Esophagus muscularis mucosa (tissue), 3 donors: Measurements from ENCODE around the gene DAPK1.

Source experiments
- POLR2A ChIP-seq: fragments of 450-650 bp; IDR thresholded peaks from one replicate; pipeline ENCODE4 v1.6.1; 2017; ENCODE audit warnings: antibody characterized with exemption, moderate library complexity, mild to moderate bottlenecking, low read depth
- TF ChIP-seq, protein P1 (sequence below), 3 experiments: fragments of 200-600 bp in 2 of 3; fragments of 450-650 bp in 1 of 3; sonication (generic) in 2 of 3; IDR thresholded peaks; one replicate each; pipeline ENCODE4 v1.5.1; 2017 to 2019; ENCODE audit warnings: antibody characterized with exemption in 3 of 3, mild to moderate bottlenecking in 2 of 3, moderate library complexity in 1 of 3

DNA sequence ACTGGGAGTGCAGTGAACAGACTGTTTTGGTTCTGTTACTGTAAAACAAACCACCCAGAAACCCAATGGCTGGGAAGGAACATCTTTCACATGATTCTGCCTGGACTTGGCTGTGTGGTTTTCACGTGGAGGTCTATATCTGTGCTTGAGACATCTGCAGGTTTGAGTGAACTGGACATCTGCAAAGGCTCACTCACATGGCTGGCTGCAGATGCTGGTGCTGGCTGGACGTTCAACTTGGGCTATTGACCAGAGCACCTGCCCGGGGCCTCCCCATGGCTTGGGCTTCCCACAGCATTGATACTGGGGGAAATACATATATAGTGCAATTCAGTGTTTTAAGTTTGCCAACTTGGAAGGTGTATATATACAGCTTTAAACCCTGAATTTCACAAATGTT, 235.1 kb downstream of the DAPK1 start:
- TF ChIP-seq POLR2A = no peak
- TF ChIP-seq, protein P1, sequence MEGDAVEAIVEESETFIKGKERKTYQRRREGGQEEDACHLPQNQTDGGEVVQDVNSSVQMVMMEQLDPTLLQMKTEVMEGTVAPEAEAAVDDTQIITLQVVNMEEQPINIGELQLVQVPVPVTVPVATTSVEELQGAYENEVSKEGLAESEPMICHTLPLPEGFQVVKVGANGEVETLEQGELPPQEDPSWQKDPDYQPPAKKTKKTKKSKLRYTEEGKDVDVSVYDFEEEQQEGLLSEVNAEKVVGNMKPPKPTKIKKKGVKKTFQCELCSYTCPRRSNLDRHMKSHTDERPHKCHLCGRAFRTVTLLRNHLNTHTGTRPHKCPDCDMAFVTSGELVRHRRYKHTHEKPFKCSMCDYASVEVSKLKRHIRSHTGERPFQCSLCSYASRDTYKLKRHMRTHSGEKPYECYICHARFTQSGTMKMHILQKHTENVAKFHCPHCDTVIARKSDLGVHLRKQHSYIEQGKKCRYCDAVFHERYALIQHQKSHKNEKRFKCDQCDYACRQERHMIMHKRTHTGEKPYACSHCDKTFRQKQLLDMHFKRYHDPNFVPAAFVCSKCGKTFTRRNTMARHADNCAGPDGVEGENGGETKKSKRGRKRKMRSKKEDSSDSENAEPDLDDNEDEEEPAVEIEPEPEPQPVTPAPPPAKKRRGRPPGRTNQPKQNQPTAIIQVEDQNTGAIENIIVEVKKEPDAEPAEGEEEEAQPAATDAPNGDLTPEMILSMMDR (IDR thresholded peaks at IDR 0.05) = no peak
